LNCAP (cell line): Measurements from ENCODE around the gene SRP68.

Experiments used
- TF ChIP-seq, protein P1 (sequence below): fragments of 450-650 bp; IDR thresholded peaks from 2 replicates; pipeline ENCODE4 v1.5.1; 2017; ENCODE audit warnings: mild to moderate bottlenecking

The SRP68 gene

DNA sequence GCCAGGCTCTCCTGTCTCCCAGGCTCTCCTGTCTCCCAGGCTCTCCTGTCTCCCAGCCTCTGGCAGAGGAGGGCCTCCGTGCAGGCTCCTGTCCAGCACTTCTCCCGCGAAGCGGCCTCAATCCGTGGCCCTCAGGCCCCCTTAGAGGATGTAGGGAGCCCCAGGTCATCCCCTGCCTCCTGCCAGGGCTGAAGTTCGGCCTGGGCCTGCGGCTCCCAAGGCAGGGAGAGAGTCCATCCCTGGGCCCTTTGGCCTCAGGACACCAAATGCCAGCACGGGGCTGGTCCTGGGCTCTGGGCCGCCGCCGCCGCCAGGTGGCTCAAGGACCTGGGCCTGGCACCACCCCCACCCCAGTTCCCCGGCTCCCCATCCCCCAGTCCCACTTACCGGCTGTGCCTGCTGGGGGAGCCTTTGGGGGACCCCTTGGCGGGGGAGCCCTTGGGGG, 45.6 kb downstream of the SRP68 start:
- TF ChIP-seq, protein P1, sequence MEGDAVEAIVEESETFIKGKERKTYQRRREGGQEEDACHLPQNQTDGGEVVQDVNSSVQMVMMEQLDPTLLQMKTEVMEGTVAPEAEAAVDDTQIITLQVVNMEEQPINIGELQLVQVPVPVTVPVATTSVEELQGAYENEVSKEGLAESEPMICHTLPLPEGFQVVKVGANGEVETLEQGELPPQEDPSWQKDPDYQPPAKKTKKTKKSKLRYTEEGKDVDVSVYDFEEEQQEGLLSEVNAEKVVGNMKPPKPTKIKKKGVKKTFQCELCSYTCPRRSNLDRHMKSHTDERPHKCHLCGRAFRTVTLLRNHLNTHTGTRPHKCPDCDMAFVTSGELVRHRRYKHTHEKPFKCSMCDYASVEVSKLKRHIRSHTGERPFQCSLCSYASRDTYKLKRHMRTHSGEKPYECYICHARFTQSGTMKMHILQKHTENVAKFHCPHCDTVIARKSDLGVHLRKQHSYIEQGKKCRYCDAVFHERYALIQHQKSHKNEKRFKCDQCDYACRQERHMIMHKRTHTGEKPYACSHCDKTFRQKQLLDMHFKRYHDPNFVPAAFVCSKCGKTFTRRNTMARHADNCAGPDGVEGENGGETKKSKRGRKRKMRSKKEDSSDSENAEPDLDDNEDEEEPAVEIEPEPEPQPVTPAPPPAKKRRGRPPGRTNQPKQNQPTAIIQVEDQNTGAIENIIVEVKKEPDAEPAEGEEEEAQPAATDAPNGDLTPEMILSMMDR, result no peak

DNA sequence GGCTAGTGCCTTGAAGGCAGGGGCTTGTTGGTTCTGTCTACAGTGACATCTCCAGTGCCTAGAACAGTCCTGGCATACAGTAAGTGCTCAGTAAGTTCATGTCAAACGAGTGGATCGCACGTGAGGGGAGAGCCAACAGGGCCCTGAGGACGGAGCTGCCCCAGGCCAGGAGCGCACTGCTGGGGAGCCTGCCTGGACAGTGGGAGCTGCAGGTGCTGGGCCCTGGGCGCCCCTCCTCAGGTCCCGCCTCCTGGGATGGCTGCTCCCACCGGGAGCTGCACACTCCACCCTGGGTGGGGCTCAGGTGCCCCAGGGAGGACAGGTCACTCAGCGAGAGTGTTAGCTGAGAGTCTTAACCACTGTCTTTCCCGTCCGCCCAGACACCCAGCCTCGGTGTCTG, 47.0 kb downstream of the SRP68 start:
- TF ChIP-seq, protein P1, result no peak

DNA sequence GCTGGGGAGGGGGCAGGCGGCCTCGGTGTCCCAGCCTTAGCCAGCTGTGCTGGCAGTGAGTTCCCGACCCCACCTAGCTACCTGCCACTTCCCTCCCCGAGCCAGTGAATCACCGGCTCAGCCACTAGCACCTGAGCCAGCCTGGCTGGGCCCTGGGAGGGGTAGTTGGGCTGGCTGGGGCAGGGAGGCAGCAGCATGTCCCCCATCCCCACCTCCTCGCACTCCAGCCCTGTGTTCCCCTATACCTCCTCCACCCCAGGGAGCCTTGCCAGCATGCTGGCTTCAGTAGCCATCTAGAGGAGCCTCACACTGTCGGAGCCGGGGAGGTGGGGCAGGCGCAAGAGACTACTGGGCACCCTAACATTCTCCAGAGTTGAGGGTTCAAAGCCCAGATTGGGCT, 48.0 kb downstream of the SRP68 start:
- TF ChIP-seq, protein P1, result no peak

DNA sequence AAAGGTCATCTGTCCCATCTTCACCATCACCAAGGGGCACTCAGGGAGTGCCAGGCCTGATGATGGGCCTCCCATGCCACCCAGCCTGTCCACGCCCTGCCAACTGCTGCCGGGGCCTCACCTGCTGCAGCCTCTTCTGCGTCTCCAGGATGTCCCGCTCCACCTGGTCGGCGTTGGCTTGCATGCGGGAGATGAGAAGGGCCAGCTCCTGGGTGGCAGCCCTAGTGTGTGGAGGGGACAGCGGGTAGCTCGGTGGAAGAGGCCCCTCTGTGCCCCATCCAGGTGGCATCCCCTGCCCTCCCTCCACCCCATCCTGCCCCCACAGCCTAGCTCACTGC, 48.4 kb downstream of the SRP68 start:
- TF ChIP-seq, protein P1, result no peak

DNA sequence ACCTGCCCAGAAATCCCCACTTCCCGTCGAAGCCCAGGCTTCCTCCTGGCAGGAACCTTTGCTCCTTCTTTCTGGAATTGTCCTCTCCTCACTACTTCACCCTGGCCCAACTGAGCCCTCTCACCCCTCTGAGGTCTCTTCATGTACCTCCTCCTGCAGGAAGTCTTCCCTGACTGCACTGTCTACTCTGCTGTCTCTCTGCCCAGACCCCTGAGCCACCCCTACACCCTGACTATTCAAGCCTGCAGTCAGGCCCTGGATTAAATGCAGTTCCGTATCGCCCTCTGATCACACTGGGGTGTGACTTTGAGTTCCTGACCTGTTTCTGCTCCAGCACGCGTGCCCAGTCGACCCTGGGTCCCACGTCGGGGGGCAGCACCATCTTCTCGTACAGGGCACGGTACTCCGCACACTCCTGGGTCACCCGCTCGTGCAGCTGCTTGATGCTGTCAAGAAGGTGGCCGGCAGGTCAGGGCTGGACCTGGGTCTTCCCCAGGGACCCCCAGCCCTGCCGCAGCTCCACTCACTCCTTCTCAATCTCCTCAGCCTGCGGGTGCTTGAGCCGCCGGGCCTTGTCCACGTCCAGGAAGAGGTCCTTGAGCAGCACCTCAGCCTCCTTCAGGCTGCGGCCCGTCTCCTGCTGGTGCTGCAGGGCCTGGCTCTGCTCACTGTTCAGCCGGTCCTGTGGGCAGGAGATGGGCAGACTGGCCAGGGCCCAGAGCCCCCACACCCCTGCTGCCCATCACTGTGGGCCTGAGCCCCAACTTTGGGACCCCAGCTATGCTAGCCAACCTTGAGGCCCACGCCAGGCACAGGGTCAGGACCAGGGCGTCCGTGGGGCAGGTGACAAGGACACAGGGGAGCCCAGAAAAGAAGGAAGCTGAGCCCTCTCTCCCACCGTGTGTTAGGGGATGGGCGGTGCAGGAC, 49.1 kb downstream of the SRP68 start:
- TF ChIP-seq, protein P1, result no peak

DNA sequence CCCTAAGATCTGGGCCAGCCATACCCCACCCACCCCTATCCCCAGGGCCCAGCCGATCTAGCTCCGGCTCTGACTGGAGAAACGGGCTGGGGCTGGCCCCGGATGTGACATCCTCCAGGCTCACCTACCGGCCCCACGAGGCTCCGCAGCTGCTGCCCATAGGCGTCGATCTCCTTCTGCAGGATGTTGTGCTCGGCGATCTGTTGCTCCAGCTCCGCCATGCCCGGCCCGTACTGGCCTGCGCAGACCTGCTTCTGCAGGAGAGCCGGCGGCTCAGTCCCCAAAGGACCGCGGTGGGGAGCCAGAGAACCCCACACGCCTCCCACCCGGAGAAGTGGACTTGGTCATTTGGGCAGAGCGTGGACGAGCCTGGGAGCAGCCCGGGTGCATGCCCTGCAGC, 50.0 kb downstream of the SRP68 start:
- TF ChIP-seq, protein P1, result no peak

DNA sequence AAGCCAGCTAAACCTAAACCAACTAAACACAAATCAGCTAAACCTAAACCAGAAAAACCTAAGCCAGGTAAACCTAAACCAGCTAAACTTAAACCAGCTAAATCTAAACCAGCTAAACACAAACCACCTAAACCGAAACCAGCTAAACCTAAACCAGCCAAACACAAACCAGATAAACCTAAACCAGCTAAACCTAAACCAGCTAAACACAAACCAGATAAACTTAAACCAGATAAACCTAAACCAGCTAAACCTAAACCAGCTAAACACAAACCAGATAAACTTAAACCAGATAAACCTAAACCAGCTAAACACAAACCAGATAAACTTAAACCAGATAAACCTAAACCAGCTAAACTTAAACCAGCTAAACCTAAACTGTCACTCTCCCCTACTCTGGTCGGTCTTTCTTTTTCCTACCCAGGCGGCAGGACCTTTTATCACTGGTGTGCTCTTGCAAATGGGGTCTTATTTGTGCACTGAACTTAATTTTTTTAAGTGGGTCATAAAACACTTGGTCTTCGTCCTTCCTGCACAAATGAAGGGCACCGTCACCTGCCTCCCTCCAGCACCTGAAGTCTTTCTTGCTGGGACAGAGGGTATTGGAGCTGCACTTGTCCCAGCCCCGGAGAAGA, 52.4 kb downstream of the SRP68 start:
- TF ChIP-seq, protein P1, result no peak
